Measurements from ENCODE around the gene MED13. TPM values are rescaled to one million over a fixed set of nuclear protein-coding genes. Genes with fewer than 3 reads are reported as not detected.

The MED13 gene
- total and polyA plus RNA-seq, 8 donors: 4.9 to 193 (median 45.0) TPM

DNA sequence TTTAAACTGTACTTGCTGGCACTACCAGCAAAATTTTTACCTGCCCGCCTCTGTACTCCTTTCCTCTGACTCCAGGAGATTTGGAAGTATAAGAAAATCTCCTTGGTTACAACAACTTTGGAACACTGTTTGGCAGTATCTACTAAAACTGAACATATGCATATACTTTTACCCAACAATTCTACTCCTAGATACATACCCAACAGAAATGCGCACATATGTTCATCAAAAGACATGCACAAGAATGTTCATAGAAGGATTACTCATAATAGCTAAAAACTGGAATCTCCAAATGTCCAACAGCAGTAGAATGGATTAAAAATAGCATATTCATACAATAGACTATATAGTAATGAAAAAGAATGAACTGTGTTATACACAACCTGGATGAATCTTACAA is 21.7 kb upstream of the MED13 start:
- intact Hi-C loops (cut with DNase I; ENCODE audit: low total_unique reads): no loop called here

DNA sequence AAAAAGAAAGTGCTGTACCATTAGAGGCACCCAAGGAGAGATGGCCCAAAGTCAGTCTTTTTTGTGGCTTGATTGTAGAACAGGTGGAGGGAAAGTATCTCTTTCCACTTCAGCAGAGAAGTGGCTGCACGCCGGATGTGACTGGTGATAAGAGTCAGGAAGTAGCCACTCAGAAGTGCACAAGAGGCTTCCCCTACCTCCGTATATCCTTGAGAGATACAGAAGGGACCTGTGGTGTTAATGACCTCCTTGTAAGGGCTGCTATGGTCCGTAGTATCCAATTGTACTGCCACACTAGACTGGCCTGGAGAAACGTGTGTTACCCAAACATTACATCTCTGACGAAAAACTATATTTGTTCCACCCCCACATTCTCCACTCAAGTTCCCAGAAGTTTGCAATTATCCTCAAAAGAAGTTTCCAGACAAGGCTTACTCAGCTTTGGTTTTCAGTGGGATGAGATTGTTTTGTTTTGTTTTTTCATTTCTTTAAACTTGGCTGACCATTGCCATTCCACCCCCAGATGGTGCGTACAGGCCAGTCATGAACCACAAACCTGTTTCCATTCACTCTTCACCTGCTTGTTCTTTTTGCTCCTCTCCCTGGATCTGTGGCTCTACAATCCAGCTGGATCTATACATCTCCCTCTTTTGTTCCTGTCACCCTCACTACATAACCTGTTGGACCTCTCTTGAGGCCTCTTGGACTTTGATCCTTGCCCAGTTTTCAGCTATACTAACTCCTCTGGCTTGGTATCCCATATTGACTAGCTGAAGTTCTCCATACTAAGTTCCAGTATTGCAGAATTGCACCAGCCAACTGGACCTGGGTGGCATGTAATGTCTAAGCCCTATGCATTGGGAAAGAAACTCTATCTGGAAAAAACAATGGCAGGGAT is 20.7 kb upstream of the MED13 start:
- 47 to 67% (median 58%) methylated on average over 7 of the region's 7 CpGs for WGBS, 5 donors
- intact Hi-C loops (cut with DNase I; ENCODE audit: low total_unique reads): no loop called here
- TF ChIP-seq, protein P1, sequence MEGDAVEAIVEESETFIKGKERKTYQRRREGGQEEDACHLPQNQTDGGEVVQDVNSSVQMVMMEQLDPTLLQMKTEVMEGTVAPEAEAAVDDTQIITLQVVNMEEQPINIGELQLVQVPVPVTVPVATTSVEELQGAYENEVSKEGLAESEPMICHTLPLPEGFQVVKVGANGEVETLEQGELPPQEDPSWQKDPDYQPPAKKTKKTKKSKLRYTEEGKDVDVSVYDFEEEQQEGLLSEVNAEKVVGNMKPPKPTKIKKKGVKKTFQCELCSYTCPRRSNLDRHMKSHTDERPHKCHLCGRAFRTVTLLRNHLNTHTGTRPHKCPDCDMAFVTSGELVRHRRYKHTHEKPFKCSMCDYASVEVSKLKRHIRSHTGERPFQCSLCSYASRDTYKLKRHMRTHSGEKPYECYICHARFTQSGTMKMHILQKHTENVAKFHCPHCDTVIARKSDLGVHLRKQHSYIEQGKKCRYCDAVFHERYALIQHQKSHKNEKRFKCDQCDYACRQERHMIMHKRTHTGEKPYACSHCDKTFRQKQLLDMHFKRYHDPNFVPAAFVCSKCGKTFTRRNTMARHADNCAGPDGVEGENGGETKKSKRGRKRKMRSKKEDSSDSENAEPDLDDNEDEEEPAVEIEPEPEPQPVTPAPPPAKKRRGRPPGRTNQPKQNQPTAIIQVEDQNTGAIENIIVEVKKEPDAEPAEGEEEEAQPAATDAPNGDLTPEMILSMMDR (IDR thresholded peaks at IDR 0.05): no peak
- TF ChIP-seq POLR2A (IDR thresholded peaks at IDR 0.05) (no peak), POLR2AphosphoS5 (IDR thresholded peaks at IDR 0.05) (no peak), EP300 (IDR thresholded peaks at IDR 0.05) (no peak)
- Histone ChIP-seq H3K9me3 (no peaks in the 10 kb centered on the region), H3K4me1 (peaks cover 7 to 10% (median 8%) of the 10 kb centered on the region in 4 donors), H3K4me3 (no peak overlapping the region), H3K27me3 (no peaks in the 10 kb centered on the region), H3K36me3 (no peaks in the 10 kb centered on the region), H3K27ac (no peak overlapping the region)
- peak in 1 of 2 donors; percentile 39 for DNase-seq

More for the DNA sequence above, 21.7 kb upstream of the MED13 start:
- TF ChIP-seq EP300 (IDR thresholded peaks at IDR 0.05): no peak
- TF ChIP-seq POLR2A (IDR thresholded peaks at IDR 0.05): no peak
- TF ChIP-seq POLR2AphosphoS5 (IDR thresholded peaks at IDR 0.05): no peak
- TF ChIP-seq, protein P1 (IDR thresholded peaks at IDR 0.05): no peak
- H3K9me3 ChIP-seq: no peaks in the 10 kb centered on the region
- 95 to 99% (median 98%) methylated on average over 2 of the region's 2 CpGs for WGBS, 5 donors
- no peak for DNase-seq
- no peak overlapping the region for H3K27ac ChIP-seq
- H3K4me1 ChIP-seq: peaks cover 7 to 10% (median 8%) of the 10 kb centered on the region in 4 donors
- H3K27me3 ChIP-seq: no peaks in the 10 kb centered on the region
- H3K36me3 ChIP-seq: no peaks in the 10 kb centered on the region
- no peak overlapping the region for H3K4me3 ChIP-seq

DNA sequence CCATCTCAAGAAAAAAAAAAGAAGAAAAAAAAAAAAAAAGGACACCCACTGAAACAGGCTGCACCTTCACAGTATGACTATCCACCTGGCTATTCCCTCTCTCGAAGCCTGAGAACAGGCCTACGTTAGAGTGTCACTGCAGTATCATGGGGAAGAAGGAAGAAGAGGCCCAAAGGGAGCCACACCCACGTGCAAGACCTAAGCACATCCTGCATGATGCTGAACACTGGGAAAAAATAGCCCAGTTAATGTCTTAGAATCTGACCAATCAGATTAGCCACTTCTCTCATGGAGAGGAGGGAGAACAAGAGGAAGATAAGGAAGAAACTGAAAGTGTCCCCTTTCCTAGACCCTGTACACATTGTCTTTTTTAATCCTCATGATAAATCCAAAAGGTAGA is 19.5 kb upstream of the MED13 start:
- intact Hi-C loops (cut with DNase I; ENCODE audit: low total_unique reads): no loop called here
- no peak for DNase-seq
- H3K27me3 ChIP-seq: no peaks in the 10 kb centered on the region
- 81 to 85% (median 82%) methylated on average over 3 of the region's 3 CpGs for WGBS, 5 donors
- TF ChIP-seq EP300 (IDR thresholded peaks at IDR 0.05): no peak
- no peak for TF ChIP-seq POLR2AphosphoS5 (IDR thresholded peaks at IDR 0.05)
- TF ChIP-seq POLR2A (IDR thresholded peaks at IDR 0.05): no peak
- TF ChIP-seq, protein P1 (IDR thresholded peaks at IDR 0.05): no peak
- no peaks in the 10 kb centered on the region for H3K9me3 ChIP-seq
- H3K36me3 ChIP-seq: no peaks in the 10 kb centered on the region
- no peak overlapping the region for H3K27ac ChIP-seq
- peaks cover 0 to 3% (median 0%) of the 10 kb centered on the region in 4 donors for H3K4me1 ChIP-seq
- no peak overlapping the region for H3K4me3 ChIP-seq

DNA sequence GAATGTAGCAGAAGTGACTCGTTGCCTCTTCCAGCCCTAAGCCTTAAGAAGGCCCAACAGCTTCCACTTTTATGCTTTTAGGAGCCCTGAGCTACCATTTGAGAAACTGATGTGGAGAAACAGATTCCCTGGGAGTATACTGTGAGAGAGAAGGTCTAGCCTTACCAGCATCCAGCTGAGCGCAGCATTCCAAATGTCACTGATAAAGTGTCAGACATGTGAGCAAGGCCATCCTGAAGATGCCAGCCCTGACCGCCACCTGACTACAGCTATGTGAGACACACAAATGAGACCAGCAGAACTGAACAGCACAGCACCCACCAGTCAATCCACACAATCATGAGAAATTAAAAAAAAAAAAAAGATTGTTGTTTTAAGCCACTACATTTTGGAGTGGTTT is 18.6 kb upstream of the MED13 start:
- Histone ChIP-seq H3K27ac (no peak overlapping the region), H3K9me3 (no peaks in the 10 kb centered on the region), H3K36me3 (no peaks in the 10 kb centered on the region), H3K4me1 (no peaks in the 10 kb centered on the region), H3K4me3 (no peak overlapping the region), H3K27me3 (no peaks in the 10 kb centered on the region)
- intact Hi-C loops (cut with DNase I; ENCODE audit: low total_unique reads): no loop called here
- DNase-seq: no peak
- TF ChIP-seq POLR2A (IDR thresholded peaks at IDR 0.05): no peak
- TF ChIP-seq EP300 (IDR thresholded peaks at IDR 0.05): no peak
- TF ChIP-seq POLR2AphosphoS5 (IDR thresholded peaks at IDR 0.05): no peak
- TF ChIP-seq, protein P1 (IDR thresholded peaks at IDR 0.05): no peak
- 88 to 98% (median 95%) methylated on average over 3 of the region's 3 CpGs for WGBS, 5 donors

All from stomach (tissue), 9 donors.